ENCODE results near the gene CETP.

CETP gene

GRCh38 chr16:56935201-56935600, 26.5 kb upstream of the CETP start:
- DNase-seq: no peak

DNA sequence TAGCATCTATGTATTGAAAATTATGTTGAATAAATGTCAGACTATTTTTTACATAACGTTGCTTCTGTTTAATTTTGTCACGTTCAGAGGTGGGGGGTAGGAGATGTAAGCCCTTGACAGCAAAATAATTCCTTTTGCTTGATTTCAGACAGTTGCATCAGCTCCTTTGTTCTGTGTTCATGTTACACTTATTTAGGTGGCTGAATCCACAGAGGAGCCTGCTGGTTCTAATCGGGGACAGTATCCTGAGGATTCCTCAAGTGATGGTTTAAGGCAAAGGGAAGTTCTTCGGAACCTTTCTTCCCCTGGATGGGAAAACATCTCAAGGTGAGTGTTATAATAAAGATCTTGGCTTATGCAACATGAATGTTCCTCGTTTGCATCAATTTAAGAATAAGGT, 25.3 kb upstream of the CETP start:
- peak; percentile 86 for DNase-seq

GRCh38 chr16:56936950-56937349, 24.8 kb upstream of the CETP start:
- DNase-seq: no peak

DNA sequence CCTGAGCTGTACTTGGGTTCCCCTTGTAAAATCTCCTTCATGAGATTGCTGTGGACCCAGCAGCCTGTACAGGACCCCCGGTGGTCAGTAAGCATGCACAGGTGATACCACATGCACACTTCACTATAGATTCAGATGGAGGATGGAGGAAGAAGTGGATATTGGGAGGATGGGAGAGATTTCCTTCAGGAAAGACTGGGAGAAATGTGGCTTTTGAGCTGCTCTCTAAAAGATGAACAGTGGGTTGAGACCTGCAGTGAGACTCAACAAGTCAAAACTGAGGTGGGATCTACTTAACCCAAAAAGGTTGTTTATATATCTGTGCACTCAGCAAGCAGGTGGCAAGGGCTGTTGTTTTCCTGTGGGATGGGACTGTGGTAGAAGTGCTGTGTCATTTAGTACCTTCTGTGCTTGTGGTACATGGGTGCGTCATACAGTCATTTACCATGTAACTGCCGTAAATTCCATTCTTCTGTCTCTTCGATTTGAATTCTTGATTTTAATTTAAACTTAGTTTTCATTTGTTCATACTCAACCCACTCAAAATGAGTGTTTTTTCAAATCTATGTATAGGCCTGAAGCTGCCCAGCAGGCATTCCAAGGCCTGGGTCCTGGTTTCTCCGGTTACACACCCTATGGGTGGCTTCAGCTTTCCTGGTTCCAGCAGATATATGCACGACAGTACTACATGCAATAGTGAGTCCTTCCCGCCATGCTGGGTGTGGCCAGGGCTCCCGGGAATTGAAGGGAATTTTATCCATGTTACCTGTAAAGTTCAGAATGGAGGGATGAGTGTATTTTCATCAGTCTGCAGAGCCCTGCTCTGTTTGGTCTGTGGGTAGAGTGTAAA, 22.9 kb upstream of the CETP start:
- DNase-seq: no peak

DNA sequence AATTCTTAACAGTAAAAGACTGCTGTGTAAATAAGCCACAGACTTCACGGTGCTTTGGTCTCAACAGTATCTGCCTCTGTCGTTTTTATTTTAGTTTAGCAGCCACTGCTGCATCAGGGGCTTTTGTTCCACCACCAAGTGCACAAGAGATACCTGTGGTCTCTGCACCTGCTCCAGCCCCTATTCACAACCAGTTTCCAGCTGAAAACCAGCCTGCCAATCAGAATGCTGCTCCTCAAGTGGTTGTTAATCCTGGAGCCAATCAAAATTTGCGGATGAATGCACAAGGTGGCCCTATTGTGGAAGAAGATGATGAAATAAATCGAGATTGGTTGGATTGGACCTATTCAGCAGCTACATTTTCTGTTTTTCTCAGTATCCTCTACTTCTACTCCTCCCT, 21.9 kb upstream of the CETP start:
- DNase-seq: no peak

GRCh38 chr16:56941092-56941491, 20.7 kb upstream of the CETP start:
- no peak for DNase-seq

- no peak for DNase-seq
Observed at GRCh38 chr16:56941856-56942331, 19.9 kb upstream of the CETP start.

GRCh38 chr16:56943761-56944375, 17.9 kb upstream of the CETP start:
- no peak for DNase-seq

- DNase-seq: no peak
Observed at GRCh38 chr16:56944954-56945839, 16.6 kb upstream of the CETP start.

GRCh38 chr16:56945847-56946527, 15.8 kb upstream of the CETP start:
- DNase-seq: no peak

GRCh38 chr16:56946767-56947603, 14.8 kb upstream of the CETP start:
- no peak for DNase-seq

GRCh38 chr16:56947604-56947995, 14.2 kb upstream of the CETP start:
- no peak for DNase-seq

DNA sequence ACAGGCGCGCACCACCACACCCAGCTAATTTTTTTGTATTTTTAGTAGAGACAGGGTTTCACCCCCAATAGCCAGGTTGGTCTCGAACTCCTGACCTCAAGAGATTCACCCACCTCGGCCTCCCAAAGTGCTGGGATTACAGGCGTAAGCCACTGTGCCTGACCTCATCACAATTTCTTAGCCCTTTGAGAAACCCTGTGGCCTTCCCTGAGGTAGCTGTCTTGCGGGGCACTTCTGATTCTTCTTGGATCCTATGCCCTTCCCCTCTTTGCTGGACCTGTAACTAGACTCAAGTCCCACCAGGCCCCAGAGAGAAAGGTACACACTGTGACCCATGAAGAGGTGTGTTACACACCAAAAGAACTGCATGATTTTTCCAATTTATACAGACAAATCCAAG, 13.5 kb upstream of the CETP start:
- no peak for DNase-seq

DNA sequence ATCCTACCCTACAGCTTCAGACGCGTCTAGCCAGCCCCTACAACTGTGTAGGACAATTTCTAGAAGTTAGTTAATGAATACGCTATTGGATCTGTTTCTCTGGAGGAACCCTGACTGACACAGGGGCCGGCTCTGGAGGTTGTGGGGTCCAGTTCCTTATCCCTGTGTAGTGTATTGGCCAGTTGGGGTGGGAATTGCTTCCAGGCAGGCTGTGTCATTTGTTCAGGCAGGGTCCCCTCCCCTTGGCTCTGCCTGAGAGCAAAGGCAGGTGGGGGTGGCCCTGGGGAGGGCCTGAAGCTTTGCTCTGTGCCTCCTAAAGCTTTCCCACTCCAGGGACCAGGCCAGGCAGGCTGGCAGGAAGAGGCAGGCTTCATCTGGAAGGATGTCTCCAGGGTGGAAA, 11.7 kb upstream of the CETP start:
- no peak for DNase-seq

GRCh38 chr16:56950455-56950854, 11.3 kb upstream of the CETP start:
- no peak for DNase-seq

- peak; percentile 49 for DNase-seq
Observed at GRCh38 chr16:56950881-56951771, 10.6 kb upstream of the CETP start.

DNA sequence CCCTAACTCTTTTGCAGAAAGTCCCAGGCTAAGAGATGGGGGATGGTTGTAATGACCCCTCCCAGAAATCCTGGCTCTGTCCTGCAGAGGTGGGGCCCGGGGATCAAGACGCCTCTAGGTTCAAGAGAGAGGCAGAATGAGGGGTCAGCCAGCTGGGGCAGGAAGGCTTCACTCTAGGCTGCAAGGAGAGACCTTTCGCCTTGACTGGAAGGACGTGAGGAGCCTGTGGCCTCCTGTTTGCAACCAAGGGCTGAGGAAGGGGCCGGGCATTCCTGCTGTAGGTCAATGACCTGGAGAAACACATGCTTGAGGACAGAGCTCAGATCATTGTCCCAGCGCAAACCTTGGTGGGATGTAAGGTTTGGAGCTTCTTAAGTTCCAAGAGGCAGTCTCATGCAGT, 8.7 kb upstream of the CETP start:
- no peak for DNase-seq

DNA sequence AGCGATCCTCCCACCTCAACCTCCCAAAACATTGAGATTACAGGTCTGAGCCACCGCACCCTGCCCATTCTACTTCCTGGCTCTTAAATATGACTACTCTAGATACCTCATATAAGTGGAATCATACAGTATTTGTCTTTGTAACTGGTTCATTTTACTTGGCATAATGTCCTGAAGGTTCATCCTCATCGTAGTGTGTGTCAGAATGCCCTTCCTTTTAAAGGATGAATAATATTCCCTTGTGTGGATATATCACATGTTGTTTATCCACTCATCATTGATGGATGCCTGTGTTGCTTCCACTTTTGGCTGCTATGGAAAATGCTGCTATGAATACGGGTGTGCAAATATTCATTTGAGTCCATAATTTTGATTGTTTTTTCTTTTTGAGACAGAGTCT, 5.7 kb upstream of the CETP start:
- DNase-seq: no peak

DNA sequence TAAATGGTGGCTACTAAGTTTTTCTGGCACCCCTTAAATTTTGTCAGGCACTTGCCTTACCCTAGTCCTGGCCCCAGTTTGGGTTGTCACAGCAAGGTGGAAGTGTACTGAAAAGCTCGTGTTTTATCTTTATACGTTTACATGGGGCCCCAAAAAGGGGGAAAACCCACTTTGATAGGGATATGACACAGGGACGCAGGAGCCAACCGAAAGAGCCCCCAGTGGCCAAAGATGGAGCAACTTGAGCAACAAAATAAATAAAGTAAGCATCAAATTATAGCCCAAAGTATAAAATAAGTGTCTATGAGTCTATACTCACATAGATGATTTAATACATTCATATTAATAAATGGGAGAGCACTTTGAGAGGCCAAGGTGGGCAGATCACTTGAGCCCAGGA, 5.0 kb upstream of the CETP start:
- no peak for DNase-seq

DNA sequence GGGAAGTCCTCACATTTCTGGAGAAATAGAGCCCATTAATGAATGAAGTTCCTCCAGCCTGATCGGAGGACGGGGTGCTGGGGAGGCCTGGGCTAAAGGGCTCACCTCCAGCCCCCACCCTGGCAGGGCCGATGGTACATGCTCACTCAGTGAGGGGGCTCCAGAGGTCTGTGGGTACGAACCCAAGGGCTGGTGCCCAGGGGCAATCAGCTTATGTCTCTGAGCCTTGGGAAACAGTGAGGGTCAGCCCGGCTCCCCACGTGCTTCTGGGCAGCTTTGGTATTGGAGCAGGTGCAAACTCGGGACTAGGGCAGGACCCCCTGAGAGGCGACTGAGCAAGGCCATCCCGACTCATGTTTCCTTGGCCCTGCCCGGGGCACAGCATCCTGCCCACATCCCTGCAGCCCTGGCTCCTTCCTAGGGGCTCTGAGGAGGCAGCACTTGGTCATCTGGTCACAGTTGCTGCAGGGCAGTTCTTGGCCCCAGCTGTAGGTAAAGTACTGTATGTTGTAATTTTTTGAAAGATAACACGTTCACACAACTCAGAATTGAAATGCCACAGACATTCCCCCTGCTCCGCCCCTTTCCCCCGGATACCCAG, 969 bp upstream of the CETP start:
- DNase-seq: no peak
